ENCODE measurements around the gene LDLRAD1. TPM values are rescaled to one million over a fixed set of nuclear protein-coding genes. Genes with fewer than 3 reads are reported as not detected.
"Not testable (repeated sequence)": the region's sequence is repeated elsewhere in the genome, so short reads cannot be mapped to it uniquely, and the experiment has no call there.

LDLRAD1 gene
- total RNA-seq, 1 donor from 2014 or later = not detected

GRCh38 chr1:54024358-54024757 is 6.4 kb upstream of the LDLRAD1 start:
- Histone ChIP-seq H4K20me1 (ENCODE audit: low read depth) (no peaks in the 10 kb centered on the region), H3K79me2 (ENCODE audit: low read depth) (no peaks in the 10 kb centered on the region), H3K36me3 (no peaks in the 10 kb centered on the region), H3K27ac (no peak overlapping the region), H3K9me3 (ENCODE audit: low read depth) (no peaks in the 10 kb centered on the region), H3K4me1 (no peaks in the 10 kb centered on the region), H3K9ac (no peak overlapping the region), H3F3A (ENCODE audit: low read depth) (no peaks in the 10 kb centered on the region), H2AFZ (replicated peaks) (no peak overlapping the region), H3K27me3 (no peaks in the 10 kb centered on the region), H3K4me3 (no peak overlapping the region), H3K4me2 (no peak overlapping the region)
- peaks cover 2% of the 10 kb centered on the region for H3K27me3 Mint-ChIP-seq (ENCODE audit: insufficient read depth, low read depth)
- DNase-seq (ENCODE audit: low spot score) = no peak
- no peak for TF ChIP-seq EZH2 (IDR thresholded peaks at IDR 0.05)
- no peak for TF ChIP-seq CTCF (IDR thresholded peaks at IDR 0.05)
- no peak for TF ChIP-seq EZH2phosphoT487 (IDR thresholded peaks at IDR 0.05)
- H3K4me1 Mint-ChIP-seq = peaks cover 4% of the 10 kb centered on the region
- H3K36me3 Mint-ChIP-seq = no peaks in the 10 kb centered on the region
- no peak overlapping the region for H3K4me3 Mint-ChIP-seq
- peaks cover 2% of the 10 kb centered on the region for H3K9me3 Mint-ChIP-seq
- no peak overlapping the region for H3K27ac Mint-ChIP-seq

GRCh38 chr1:54019562-54020176 is 1.7 kb upstream of the LDLRAD1 start:
- H4K20me1 ChIP-seq (ENCODE audit: low read depth); H3F3A ChIP-seq (ENCODE audit: low read depth); H3K4me1 ChIP-seq; H3K27ac ChIP-seq; H3K36me3 ChIP-seq; H3K4me2 ChIP-seq; H3K27me3 ChIP-seq; H2AFZ ChIP-seq (replicated peaks); H3K4me3 Mint-ChIP-seq; H3K9ac ChIP-seq; H3K36me3 Mint-ChIP-seq; H3K4me3 ChIP-seq; H3K79me2 ChIP-seq (ENCODE audit: low read depth); H3K9me3 ChIP-seq (ENCODE audit: low read depth); H3K9me3 Mint-ChIP-seq; H3K27ac Mint-ChIP-seq; DNase-seq (ENCODE audit: low spot score); H3K27me3 Mint-ChIP-seq (ENCODE audit: insufficient read depth, low read depth): not testable (repeated sequence)
- H3K4me1 Mint-ChIP-seq = peaks cover 10% of the 10 kb centered on the region

- Histone ChIP-seq H3K4me3 (no peak overlapping the region), H2AFZ (replicated peaks) (no peak overlapping the region), H3K4me1 (no peaks in the 10 kb centered on the region), H3K9me3 (ENCODE audit: low read depth) (no peaks in the 10 kb centered on the region), H3K27ac (no peak overlapping the region), H3K27me3 (no peaks in the 10 kb centered on the region), H3K79me2 (ENCODE audit: low read depth) (no peaks in the 10 kb centered on the region), H4K20me1 (ENCODE audit: low read depth) (no peaks in the 10 kb centered on the region), H3F3A (ENCODE audit: low read depth) (no peaks in the 10 kb centered on the region), H3K9ac (no peak overlapping the region), H3K4me2 (no peak overlapping the region), H3K36me3 (no peaks in the 10 kb centered on the region)
- Mint-ChIP-seq H3K4me3 (no peak overlapping the region), H3K4me1 (peaks cover 10% of the 10 kb centered on the region), H3K27ac (no peak overlapping the region), H3K9me3 (no peaks in the 10 kb centered on the region), H3K27me3 (ENCODE audit: insufficient read depth, low read depth) (peaks cover 2% of the 10 kb centered on the region), H3K36me3 (no peaks in the 10 kb centered on the region)
- TF ChIP-seq EZH2phosphoT487 (IDR thresholded peaks at IDR 0.05) = no peak
- TF ChIP-seq EZH2 (IDR thresholded peaks at IDR 0.05) = no peak
- TF ChIP-seq CTCF (IDR thresholded peaks at IDR 0.05) = no peak
- DNase-seq (ENCODE audit: low spot score) = no peak
These were observed 649 bp upstream of the LDLRAD1 start for GRCh38 chr1:54018635-54019034.

GRCh38 chr1:54016343-54017282 is 1.4 kb downstream of the LDLRAD1 start:
- no peak for DNase-seq (ENCODE audit: low spot score)
- H3K9ac ChIP-seq = no peak overlapping the region
- H3K27me3 ChIP-seq = no peaks in the 10 kb centered on the region
- H3K27ac ChIP-seq = no peak overlapping the region
- Mint-ChIP-seq H3K36me3 (no peaks in the 10 kb centered on the region), H3K4me3 (no peak overlapping the region), H3K27ac (no peak overlapping the region), H3K27me3 (ENCODE audit: insufficient read depth, low read depth) (peaks cover 4% of the 10 kb centered on the region), H3K4me1 (peaks cover 14% of the 10 kb centered on the region), H3K9me3 (no peaks in the 10 kb centered on the region)
- TF ChIP-seq EZH2 (IDR thresholded peaks at IDR 0.05) (no peak), EZH2phosphoT487 (IDR thresholded peaks at IDR 0.05) (no peak)
- H3K79me2 ChIP-seq (ENCODE audit: low read depth) = no peaks in the 10 kb centered on the region
- no peak overlapping the region for H3K4me3 ChIP-seq
- no peaks in the 10 kb centered on the region for H3F3A ChIP-seq (ENCODE audit: low read depth)
- H4K20me1 ChIP-seq (ENCODE audit: low read depth) = no peaks in the 10 kb centered on the region
- H3K4me1 ChIP-seq = no peaks in the 10 kb centered on the region
- no peaks in the 10 kb centered on the region for H3K9me3 ChIP-seq (ENCODE audit: low read depth)
- no peak overlapping the region for H2AFZ ChIP-seq (replicated peaks)
- H3K36me3 ChIP-seq = no peaks in the 10 kb centered on the region
- H3K4me2 ChIP-seq = no peak overlapping the region

Measured in neural progenitor cell (in vitro differentiated cells).